ENCODE data around the gene CALM3. TPM values are rescaled to one million over a fixed set of nuclear protein-coding genes. Genes with fewer than 3 reads are reported as not detected.
A peak's percentile ranks its signal among the peaks of the same experiment; 100 is the strongest.
"Not testable (repeated sequence)": the region's sequence is repeated elsewhere in the genome, so short reads cannot be mapped to it uniquely, and the experiment has no call there.

The CALM3 gene
- total RNA-seq (100 to 1,000 TPM; 127 to 183 (median 159) TPM), polyA plus RNA-seq (100 to 1,000 TPM; 210 to 375 (median 281) TPM)

GRCh38 chr19:46601318-46602224 is at the start of gene CALM3:
Gene CALM3 (plus strand): TSS chr19:46601330. CDS start chr19:46601435, 105 bp downstream.
- TF ChIP-seq POLR2A (IDR thresholded peaks at IDR 0.05) (peak; percentile 78 to 87), EP300 (IDR thresholded peaks at IDR 0.05) (no peak), POLR2AphosphoS5 (IDR thresholded peaks at IDR 0.05) (peak; percentile 72 to 94 (median 84))
- DNase-seq = peak; percentile 75
- WGBS, 2 donors = 0 to 1% methylated on average over 51 of the region's 51 CpGs

GRCh38 chr19:46552891-46553290 is 48.2 kb upstream of the CALM3 start:
- TF ChIP-seq EP300 (IDR thresholded peaks at IDR 0.05) (no peak), POLR2AphosphoS5 (IDR thresholded peaks at IDR 0.05) (no peak), POLR2A (IDR thresholded peaks at IDR 0.05) (no peak), CTCF (IDR thresholded peaks at IDR 0.05) (no peak)
- no peak for DNase-seq
- 93% methylated on average over 1 of the region's 1 CpG for WGBS, 2 donors
- Histone ChIP-seq H3K27ac (no peak overlapping the region), H3K9me3 (peaks cover 0 to 10% (median 3%) of the 10 kb centered on the region in 4 donors), H3K4me1 (no peaks in the 10 kb centered on the region), H3K27me3 (no peaks in the 10 kb centered on the region), H3K4me3 (no peak overlapping the region), H3K36me3 (no peaks in the 10 kb centered on the region)
- intact Hi-C loops (cut with DNase I) = no loop called here

More at GRCh38 chr19:46601318-46602224, at the start of gene CALM3:
- H3K36me3 ChIP-seq = peaks cover 0 to 10% (median 8%) of the 10 kb centered on the region in 4 donors
- no peaks in the 10 kb centered on the region for H3K27me3 ChIP-seq
- H3K4me1 ChIP-seq = peaks cover 0 to 49% (median 44%) of the 10 kb centered on the region in 4 donors
- H3K9me3 ChIP-seq = peaks cover 0 to 2% (median 0%) of the 10 kb centered on the region in 4 donors
- H3K27ac ChIP-seq = peak within 1 kb of the TSS; percentile 93 to 95 (median 94)
- H3K4me3 ChIP-seq = peak within 1 kb of the TSS; percentile 73 to 97 (median 91)
- intact Hi-C loops (cut with DNase I) = loop anchor here (10.0 kb wide), 1 partner anchor 253 kb away; the partner anchor contains the start of gene AP2S1

GRCh38 chr19:46554161-46554560 is 47.0 kb upstream of the CALM3 start:
- intact Hi-C loops (cut with DNase I) = no loop called here
- H3K4me1 ChIP-seq = no peaks in the 10 kb centered on the region
- no peaks in the 10 kb centered on the region for H3K36me3 ChIP-seq
- no peaks in the 10 kb centered on the region for H3K27me3 ChIP-seq
- peaks cover 0 to 10% (median 3%) of the 10 kb centered on the region in 4 donors for H3K9me3 ChIP-seq
- TF ChIP-seq POLR2AphosphoS5 (IDR thresholded peaks at IDR 0.05) (no peak), CTCF (IDR thresholded peaks at IDR 0.05) (no peak), EP300 (IDR thresholded peaks at IDR 0.05) (no peak), POLR2A (IDR thresholded peaks at IDR 0.05) (no peak)
- WGBS, 2 donors = 97 to 98% methylated on average over 1 of the region's 1 CpG
- no peak for DNase-seq
- H3K4me3 ChIP-seq = no peak overlapping the region
- no peak overlapping the region for H3K27ac ChIP-seq

GRCh38 chr19:46555628-46556280 is 45.4 kb upstream of the CALM3 start:
- H3K4me1 ChIP-seq = no peaks in the 10 kb centered on the region
- 35 to 49% methylated on average over 2 of the region's 2 CpGs for WGBS, 2 donors
- H3K27ac ChIP-seq = no peak overlapping the region
- peaks cover 0 to 6% (median 2%) of the 10 kb centered on the region in 4 donors for H3K9me3 ChIP-seq
- H3K27me3 ChIP-seq = no peaks in the 10 kb centered on the region
- H3K36me3 ChIP-seq = no peaks in the 10 kb centered on the region
- no peak for TF ChIP-seq EP300 (IDR thresholded peaks at IDR 0.05)
- TF ChIP-seq POLR2AphosphoS5 (IDR thresholded peaks at IDR 0.05) = no peak
- no peak for TF ChIP-seq CTCF (IDR thresholded peaks at IDR 0.05)
- TF ChIP-seq POLR2A (IDR thresholded peaks at IDR 0.05) = no peak
- no peak overlapping the region for H3K4me3 ChIP-seq
- no peak for DNase-seq
- intact Hi-C loops (cut with DNase I) = no loop called here

- WGBS, 2 donors = 84 to 85% methylated on average over 5 of the region's 5 CpGs
- H3K4me1 ChIP-seq; H3K4me3 ChIP-seq; H3K9me3 ChIP-seq; intact Hi-C loops (cut with DNase I); H3K27me3 ChIP-seq; H3K36me3 ChIP-seq; DNase-seq; H3K27ac ChIP-seq: not testable (repeated sequence)
Observed at GRCh38 chr19:46556471-46556870, 44.7 kb upstream of the CALM3 start.

Data from sigmoid colon (tissue), 7 donors.